DMS79 treated with DMSO at 0.1 percent for 48 hours (cell line): ENCODE results near the gene RERG.
"Not testable (repeated sequence)": the region's sequence is repeated elsewhere in the genome, so short reads cannot be mapped to it uniquely, and the experiment has no call there.

Source experiments
- DNase-seq: peaks from one replicate; lab custom pipeline; 2025; lab: John Stamatoyannopoulos, UW

The RERG gene

GRCh38 chr12:15143467-15143866 is 77.8 kb downstream of the RERG start:
- DNase-seq: no peak

- no peak for DNase-seq
Measured at GRCh38 chr12:15142711-15143110, 78.5 kb downstream of the RERG start.

- DNase-seq: no peak
Measured at GRCh38 chr12:15131431-15131830, 89.8 kb downstream of the RERG start.

GRCh38 chr12:15130541-15130940 is 90.7 kb downstream of the RERG start:
- DNase-seq: no peak

GRCh38 chr12:15123401-15123800 is 97.8 kb downstream of the RERG start:
- no peak for DNase-seq

- DNase-seq: no peak
Measured at GRCh38 chr12:15122344-15122743, 98.9 kb downstream of the RERG start.

GRCh38 chr12:15118955-15119354 is 102.3 kb downstream of the RERG start:
- DNase-seq: no peak

- DNase-seq: no peak
Measured at GRCh38 chr12:15116983-15117382, 104.2 kb downstream of the RERG start.

- no peak for DNase-seq
Measured at GRCh38 chr12:15116086-15116485, 105.1 kb downstream of the RERG start.

- no peak for DNase-seq
Measured at GRCh38 chr12:15115434-15115833, 105.8 kb downstream of the RERG start.

- no peak for DNase-seq
Measured at GRCh38 chr12:15114501-15114900, 106.7 kb downstream of the RERG start.

- no peak for DNase-seq
Measured at GRCh38 chr12:15092826-15093225, 128.4 kb downstream of the RERG start.

GRCh38 chr12:15090441-15090840 is 130.8 kb downstream of the RERG start:
- DNase-seq: no peak

- DNase-seq: no peak
Measured at GRCh38 chr12:15088105-15088504, 133.1 kb downstream of the RERG start.

- DNase-seq: not testable (repeated sequence)
Measured at GRCh38 chr12:15077751-15078150, 143.5 kb downstream of the RERG start.

- no peak for DNase-seq
Measured at GRCh38 chr12:15074351-15074750, 146.9 kb downstream of the RERG start.

GRCh38 chr12:15059123-15059522 is 162.1 kb downstream of the RERG start:
- no peak for DNase-seq
